ENCODE results near the gene FGF12.
A peak's percentile ranks its signal among the peaks of the same experiment; 100 is the strongest.

The FGF12 gene

DNA sequence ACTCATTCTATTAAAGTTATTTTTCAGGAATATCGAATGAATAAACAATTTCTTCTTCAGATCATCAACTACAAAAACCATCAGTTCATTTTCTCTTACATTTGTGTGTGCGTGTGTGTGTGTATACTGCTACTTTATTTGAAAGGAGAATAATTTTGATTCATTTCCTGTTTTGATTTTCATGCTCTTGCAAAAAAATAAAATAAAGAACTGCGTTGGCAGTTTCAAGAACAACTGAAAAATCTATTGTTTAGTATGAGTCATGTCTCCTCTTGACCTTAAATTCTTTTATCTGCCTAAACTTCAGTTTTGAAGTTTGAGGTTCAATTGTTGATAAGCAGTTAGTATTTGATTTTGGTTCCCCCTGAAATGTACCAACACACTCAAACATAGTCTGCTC, 540.8 kb downstream of the FGF12 start:
- DNase-seq (ENCODE audit: low spot score), result no peak

DNA sequence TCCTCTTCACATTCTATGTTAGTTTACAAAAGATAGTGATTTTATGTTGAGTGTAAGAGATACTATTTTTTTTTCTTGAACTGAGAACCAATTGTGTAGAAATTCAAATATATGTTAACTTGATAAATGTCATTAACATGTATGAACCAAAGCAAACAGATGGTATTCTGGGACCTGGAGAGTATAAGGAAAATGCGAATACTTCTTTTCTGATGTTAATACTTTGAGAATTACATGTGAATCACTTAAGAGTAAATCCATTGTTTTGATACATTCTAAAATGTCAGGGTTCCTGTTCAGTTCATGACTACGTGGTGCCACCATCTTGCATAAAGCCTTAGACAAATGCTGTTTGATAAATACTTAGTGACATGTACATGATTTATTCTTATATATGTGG, 541.3 kb downstream of the FGF12 start:
- DNase-seq (ENCODE audit: low spot score), result no peak

DNA sequence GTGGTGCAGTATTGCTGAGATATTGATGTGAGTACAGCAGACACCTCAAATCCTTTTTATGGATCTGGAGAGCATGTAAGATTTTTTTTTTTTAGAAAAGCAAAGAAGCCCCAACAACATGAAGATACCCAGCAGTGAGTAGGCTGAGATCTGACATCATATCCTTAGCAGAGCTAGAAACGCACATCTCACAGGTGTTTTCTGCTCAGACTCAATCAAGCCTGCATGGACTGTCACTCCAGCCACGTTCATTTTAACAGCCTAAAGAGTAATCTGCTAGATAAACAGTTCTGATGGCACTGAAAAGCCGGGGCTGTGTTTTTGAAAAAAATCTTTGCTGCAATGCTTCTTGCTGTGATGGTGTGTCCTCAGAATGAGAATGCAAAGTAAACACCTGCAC, 544.2 kb downstream of the FGF12 start:
- DNase-seq (ENCODE audit: low spot score), result no peak

DNA sequence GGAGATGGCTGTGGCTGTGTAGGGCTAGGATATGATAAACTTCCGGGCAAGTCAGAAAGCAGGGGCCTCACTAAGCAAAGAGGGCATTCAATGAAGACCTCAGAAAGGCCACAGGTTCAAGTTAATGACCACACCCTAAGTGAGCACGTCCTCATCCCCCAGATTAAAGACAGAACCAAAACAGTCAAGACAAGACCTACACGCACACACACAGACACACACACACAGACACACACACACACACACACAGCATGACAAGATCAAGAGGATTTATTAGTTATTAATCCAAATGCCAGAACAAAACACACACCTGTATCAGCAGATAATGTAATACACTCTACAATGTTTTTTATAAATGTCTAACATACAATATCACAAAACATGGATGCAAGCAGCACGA, 546.2 kb downstream of the FGF12 start:
- no peak for DNase-seq (ENCODE audit: low spot score)

DNA sequence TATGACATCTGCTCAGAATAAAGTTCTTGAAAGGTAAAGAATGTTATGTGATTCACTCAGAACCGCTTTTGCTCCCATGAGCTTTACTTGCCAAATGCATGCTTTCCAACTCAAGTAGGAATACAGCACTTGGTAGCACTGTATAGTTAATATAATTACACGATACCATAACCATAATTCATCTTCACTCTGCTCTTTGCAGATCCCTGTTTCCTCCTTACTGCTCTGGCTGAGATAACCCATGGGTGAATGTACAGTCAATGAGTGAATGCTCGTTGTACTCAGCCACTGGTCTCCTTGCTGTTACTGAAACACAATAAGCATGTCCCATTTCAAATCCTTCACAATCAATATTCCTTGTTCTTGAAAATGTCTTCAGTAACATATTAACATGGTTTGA, 550.0 kb downstream of the FGF12 start:
- no peak for DNase-seq (ENCODE audit: low spot score)

DNA sequence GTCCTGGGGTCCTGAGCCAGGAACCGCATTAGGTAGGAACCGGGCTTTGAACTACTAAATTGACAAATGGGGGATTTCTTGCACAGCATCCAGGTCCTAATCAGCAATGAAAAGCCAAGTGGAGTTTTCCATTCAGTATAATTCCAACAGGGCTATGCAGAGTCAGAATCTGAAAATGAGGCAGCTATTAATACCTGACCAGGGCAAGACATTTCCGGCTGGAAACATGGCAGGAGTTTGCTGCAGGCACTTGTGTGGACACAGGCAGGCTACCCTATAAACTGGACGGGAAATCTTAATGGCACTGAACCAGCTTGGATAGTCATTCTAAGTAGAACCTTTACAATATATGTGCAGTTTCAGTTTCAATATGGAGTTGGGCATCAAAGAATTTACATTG, 553.1 kb downstream of the FGF12 start:
- DNase-seq (ENCODE audit: low spot score), result no peak

DNA sequence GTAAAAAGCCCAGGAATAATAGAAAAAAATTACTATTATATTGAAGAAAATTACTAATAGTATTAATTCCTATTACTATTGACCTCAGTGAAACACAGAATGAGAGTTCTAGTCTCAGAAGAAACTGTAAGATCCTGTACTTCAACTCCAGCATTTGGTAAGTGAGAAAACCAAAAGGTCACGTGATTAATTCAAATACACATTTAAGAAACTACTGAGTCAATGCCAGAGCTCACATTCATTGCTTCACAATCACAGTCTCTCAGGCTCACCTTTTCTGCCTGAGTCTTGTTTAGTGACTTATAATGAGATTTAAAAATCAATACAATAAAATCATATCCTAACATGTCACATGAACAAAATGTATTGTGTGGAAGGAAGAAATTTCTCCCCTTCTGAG, 556.1 kb downstream of the FGF12 start:
- no peak for DNase-seq (ENCODE audit: low spot score)

DNA sequence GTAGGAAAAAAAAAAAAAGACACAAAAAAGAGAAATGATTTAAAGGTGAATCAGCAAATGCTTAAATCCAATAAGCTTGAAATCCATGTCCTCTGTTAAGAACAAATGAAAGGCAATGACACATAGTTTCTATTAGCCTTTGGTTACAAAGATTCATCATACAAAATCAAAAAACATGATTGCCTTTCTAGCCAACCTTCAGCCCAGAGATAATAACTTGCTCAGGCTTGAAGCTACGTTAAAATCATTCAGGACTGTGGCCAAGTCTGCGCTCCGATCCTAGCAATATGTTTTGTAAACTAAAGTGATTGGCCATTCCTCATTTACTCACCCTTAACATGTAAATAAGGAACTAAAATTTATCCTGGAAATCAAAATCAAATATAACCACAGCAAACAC, 556.7 kb downstream of the FGF12 start:
- DNase-seq (ENCODE audit: low spot score), result no peak

DNA sequence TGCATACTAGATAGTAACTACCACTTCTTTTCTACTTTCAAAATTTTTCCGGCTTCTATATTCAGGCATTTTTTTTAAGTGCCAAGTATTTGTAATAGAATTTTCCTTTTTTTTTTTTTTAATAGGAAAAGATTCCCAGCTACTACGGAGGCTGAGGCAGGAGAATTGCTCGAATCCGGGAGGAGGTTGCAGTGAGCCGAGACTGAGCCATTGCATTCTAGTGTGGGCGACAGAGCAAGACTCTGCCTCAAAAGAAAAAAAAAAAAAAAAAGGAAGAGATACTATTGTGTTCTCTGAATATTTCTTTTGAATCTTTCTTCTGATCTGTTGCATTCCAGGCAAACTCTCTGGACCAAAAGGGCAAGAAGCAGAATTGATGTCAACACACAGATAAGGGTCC, 557.3 kb downstream of the FGF12 start:
- no peak for DNase-seq (ENCODE audit: low spot score)

DNA sequence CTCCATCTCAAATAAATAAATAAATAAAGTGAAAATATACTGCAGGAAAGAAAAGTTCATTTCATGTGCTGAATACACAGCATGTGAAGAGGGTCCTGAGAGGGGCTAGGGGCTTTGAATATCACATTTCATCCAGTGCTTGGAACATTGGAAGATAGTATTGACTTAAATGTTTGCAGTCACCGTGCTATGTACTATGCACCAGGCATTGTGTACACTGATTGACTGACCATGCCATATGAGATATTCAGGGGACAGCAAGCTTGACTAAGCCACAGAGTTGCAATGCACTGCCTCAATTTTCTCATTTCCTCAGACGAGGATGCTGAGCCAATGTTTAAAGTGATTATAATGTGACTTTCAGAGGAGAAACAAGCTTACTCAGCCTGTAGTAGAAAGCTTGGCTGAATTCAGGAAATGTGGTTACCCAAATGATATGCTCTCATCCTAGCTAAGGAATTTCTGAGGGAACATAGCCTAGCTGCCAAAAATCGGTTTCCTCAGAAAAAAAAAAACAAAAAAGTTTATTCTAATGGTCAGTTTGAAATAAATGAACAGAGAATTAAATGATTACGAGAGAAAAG, 557.9 kb downstream of the FGF12 start:
- no peak for DNase-seq (ENCODE audit: low spot score)

DNA sequence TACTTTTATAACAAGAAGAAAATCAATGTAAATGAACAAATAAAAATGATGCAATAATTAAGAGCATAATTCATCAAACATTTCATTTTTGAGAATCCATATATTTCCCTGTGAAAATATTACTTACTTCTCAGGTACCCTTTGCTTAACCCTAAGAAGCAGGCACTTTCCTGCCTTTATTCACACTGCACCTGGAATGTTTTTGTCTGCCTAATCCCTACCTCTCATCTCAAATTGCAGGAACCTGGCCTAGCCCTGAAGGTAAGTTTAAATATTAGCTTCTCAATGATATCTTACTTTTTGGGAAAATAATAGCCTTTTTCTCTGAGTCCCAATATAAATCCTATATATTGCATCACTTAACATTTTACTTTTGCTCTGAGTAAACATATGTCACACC, 559.1 kb downstream of the FGF12 start:
- DNase-seq (ENCODE audit: low spot score), result no peak

DNA sequence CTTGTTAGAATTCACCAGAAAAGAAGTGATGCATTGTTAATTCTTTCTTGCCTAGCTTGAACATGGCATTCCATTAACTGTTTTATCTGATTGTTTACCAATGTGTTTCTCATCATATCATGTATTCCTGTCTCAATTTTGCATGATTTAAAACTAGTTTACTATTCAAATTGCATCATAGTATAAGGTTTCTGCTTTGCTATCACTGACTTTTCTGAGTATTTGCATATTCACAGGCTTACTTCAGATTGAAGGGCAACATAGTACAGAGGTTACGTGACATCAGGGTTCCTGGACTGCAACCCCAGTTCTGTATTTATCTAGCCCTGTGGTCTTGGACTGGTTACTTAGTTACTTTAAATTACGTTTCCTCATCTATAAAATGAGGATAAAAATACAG, 561.8 kb downstream of the FGF12 start:
- no peak for DNase-seq (ENCODE audit: low spot score)

DNA sequence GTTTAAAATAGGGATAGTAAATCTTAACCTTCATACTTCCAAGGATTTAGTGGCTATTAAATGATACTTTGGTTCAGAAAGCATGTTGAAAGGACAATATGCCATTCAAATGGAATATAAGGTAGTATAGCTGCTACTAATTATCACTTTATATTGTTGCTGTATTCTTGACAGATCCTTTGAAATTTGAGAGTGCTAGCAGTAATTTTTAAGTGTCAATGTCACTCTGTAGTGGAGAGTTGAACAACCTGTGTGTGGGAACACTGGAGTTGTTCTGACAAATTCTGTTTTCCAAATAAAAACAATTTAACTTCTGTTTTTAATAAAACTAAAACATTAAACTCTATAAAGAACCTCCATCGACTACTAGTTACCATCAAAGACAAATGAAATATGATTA, 565.7 kb downstream of the FGF12 start:
- DNase-seq (ENCODE audit: low spot score), result no peak

DNA sequence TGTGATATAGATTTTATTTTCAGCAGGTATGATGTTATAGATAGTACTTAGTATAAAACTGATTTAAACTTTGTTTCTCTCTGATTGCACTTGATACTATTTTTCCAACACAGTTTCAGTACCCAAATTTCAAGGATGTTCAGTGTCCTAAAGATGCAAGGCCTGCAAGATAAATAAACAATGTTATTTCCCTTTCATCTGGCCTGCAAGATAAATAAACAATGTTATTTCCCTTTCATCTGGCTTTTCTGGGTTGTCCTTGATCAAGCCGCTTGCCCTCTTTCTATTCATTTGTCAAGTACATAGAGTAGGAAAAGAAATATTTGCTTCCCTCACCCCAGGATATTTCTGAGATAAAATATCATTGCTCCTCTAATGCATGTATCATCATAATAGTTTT, 571.0 kb downstream of the FGF12 start:
- DNase-seq (ENCODE audit: low spot score), result no peak

DNA sequence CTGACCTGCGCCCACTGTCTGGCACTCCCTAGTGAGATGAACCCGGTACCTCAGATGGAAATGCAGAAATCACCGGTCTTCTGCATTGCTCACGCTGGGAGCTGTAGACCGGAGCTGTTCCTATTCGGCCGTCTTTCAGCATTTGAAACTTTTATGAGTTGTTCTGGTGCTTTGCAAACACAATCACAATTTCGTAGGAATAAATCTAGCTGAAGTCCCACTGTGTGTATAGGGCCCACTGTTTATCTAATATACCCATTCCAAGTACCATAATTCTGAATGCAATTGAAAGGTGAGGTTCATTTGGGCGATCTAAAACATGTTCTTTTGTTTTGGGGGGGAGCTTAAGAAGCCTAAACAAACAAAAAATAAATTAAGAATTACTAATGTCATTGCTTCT, 572.1 kb downstream of the FGF12 start:
- DNase-seq (ENCODE audit: low spot score), result no peak

DNA sequence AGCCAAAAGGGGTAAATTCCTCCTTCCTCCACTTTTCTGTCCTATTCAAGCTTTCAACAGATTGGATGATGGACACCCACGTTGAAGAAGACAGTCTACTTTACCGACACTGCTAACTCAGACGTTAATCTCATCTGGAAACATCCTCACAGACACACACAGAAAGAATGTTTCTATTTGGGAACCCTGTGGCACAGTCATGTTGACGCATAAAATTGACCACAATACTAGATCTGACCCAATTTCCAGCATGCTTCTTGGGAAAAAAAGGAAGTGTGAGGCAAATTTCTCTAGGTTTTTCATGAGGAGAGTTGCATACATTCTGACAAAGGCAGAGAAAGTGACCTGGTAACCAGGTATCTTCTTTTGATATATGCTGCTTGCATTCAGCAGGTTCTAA, 594.1 kb downstream of the FGF12 start:
- DNase-seq (ENCODE audit: low spot score), result no peak

DNA sequence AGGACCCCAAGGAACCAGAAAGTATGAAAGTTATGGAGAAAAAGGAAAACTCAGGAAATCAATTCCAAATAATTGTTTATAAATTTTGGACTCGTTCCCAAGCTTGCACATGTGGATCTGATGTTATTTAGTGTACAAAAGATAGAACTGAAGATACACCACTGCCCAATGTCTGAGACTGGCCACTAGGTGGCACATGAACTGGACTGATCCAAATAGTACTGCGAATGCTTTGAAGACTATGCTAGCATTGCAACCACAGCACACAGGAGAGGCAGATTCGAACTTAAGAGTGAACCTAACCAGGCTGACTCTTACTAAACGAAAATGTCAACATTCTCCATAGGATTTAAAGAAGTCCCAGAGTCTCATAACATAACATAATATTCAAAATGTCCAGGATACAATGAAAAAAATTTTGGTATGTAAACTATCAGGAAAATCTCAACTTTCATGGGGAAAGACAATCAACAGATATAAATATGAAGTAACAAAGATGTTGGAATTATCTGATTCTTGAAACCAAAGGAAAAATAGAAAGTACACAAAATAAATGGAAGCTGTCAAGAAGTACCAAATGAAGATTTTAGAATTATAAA, 596.7 kb downstream of the FGF12 start:
- DNase-seq (ENCODE audit: low spot score), result peak; percentile 4

DNA sequence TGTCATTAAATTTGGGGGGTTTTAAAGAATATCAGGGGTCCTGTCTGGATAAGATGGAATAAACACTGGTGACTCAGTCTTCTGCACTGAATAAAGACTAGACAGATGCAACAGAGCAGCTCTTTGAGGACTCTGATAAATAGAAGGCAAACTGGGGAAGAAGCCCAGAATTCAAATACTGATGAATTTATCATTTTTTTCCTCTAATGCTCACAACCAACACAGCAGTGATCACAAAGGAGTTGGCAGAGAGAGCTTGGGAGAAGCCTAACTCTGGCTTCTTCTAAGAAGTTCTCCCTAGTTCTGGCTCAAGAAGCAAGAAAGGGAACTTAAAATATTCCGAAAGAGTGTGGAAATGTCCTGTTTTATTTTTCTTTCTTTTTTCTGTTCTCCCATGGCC, 597.8 kb downstream of the FGF12 start:
- DNase-seq (ENCODE audit: low spot score), result no peak

DNA sequence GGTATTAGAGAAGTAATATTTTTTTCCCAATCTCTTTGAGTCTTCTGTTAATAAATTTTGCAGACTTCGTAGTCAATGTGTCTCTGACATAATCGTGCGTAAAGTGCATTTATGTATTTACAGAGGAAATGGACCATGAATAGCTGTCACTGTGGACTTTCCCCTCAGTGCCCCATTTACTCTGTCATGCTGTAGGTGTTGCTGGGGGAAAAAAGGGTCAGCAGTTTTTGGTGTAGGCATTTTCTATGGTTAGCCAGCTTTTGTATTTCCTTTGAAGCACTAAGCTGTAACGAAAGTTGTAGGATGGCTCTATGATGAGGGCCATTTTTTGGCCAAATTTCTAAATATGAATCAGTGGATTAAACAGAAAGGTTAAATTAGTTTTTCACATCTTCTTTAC, 598.4 kb downstream of the FGF12 start:
- DNase-seq (ENCODE audit: low spot score), result no peak

DNA sequence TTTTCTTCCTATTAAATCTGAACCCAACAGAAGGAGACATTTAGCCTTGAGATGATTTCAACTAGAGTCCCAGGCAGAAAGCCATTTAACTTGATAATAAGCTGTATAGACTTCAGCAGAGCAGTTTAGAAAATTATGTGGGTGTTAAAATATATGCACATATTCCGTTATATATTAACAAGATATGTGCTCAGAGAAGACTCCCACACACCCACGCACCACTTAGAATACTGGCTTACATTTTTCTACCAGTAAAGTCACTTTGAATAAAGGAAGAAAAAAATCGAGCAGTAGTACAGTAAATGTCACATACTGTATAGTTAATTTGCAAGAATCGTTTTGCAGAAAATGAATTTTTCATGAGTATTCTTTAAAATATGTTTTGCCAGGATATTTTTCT, 599.3 kb downstream of the FGF12 start:
- DNase-seq (ENCODE audit: low spot score), result no peak

DNA sequence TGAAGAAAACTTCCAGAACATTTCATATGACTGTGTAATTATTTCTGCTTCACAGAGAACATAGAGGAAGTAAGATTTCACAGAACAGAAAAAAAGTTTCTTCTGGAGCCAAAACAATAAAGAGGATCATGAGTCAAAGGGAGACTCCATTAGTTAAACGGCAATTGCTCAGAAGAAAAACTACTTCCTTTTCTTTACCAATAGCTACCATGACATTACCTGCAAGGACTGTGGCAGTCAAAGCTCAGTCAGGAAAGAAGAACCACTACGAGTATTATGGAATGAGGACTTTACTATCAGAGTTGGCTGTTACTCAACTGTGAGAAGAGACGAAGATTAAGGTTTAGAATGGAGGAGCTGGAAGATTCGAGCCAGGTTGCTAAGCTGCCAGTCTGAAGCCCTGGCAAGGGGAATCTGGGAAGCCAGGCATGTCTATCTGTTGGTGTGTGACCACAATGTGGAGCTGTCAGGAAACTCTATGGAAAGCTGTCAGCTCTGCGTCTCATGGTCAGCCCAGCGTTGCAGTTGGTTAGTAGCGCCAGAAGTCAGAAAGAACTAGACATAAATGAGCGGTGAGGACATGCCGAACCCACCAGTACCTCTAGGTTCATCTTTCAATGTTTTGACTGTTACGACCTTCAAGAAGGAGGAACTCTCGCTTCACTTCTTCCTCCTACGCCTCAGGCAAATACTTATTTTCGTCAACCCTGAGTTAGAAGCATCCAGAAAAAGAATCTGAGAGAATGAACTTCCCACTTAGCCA, 604.3 kb downstream of the FGF12 start:
- DNase-seq (ENCODE audit: low spot score), result no peak

DNA sequence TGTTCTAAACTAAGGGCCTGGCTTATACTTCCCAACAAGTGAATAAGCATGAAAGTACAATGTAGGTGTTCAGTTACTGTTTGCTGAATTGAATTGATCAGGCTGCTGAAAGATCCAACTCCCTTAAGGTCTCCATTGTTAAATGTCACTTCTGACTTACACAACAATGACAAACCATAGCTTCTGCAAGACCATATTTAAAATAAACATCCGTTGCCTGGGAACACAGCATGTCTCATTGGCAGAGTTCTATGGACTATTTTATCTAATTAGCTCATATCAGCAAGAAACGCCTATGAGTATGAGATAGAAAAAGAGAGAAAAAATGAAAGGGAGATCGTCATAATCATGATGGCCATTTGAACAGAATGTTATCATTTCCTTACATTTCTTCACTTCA, 605.4 kb downstream of the FGF12 start:
- DNase-seq (ENCODE audit: low spot score), result no peak

DNA sequence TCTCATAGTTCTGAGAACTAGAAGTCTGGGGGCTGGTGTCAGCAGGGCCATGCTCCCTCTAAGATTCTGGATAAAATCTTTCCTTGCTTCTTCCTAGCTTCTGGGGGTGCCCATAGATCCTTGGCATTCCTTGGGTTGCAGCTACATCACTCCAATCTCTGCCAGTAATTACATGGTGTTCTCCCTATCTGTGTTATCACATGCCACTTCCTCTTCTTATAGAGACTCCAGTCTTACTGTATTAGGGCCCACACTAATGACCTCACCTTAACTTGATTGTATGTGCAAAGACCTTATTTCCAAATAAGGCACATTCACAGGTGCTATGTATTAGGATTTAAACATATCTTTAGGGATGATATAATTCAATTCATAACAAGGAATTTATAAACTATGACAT, 618.5 kb downstream of the FGF12 start:
- no peak for DNase-seq (ENCODE audit: low spot score)

DNA sequence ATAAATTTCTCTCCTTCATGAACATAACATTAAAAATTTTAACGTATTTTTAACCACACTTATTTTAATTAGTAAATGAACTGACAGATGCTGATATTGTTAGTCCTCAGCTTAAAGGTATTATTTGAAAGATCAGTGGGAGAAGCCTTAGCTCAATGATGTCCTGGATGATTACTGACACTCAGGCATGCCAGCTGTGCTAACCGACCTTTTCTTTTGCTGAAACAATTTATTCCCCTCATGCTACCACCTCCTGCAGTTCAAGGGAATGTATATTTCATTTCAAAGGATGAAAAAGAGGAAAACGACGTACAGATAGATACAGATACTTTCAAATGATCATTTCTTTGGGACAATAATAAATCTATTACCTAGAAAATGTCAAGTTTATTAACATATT, 620.8 kb downstream of the FGF12 start:
- no peak for DNase-seq (ENCODE audit: low spot score)

All from AG08396 (cell line).